HEK293T (cell line): ENCODE results near the gene ADAMTS13.
"Not testable (repeated sequence)": the region's sequence is repeated elsewhere in the genome, so short reads cannot be mapped to it uniquely, and the experiment has no call there.

Source experiments
- CTCF ChIA-PET: fragments of 350-600 bp; formaldehyde crosslinking; extraction: SDS; loops from one replicate; lab custom pipeline; 2021; ENCODE audit warnings: antibody characterized with exemption, inconsistent platforms; lab: Yijun Ruan, JAX
- POLR2A ChIA-PET: fragments of 350-600 bp; formaldehyde crosslinking; extraction: SDS; loops from one replicate; lab custom pipeline; 2020; ENCODE audit warnings: antibody characterized with exemption, inconsistent platforms; lab: Yijun Ruan, JAX
- DNase-seq: peaks from one replicate; pipeline ENCODE4 v3.0.0; 2012; ENCODE audit warnings: mixed read lengths; ENCODE audit errors: extremely low spot score
- ARNT ChIP-seq: fragments of 450-650 bp; IDR thresholded peaks from 2 replicates; pipeline ENCODE4 v1.6.1; 2017; ENCODE audit warnings: mild to moderate bottlenecking
- BHLHE40 ChIP-seq: fragments of 450-650 bp; IDR thresholded peaks from 2 replicates; pipeline ENCODE4 v1.6.1; 2016; ENCODE audit warnings: mild to moderate bottlenecking, moderate library complexity, borderline replicate concordance
- CTBP1 ChIP-seq: fragments of 450-650 bp; IDR thresholded peaks from 2 replicates; pipeline ENCODE4 v1.6.1; 2016; ENCODE audit warnings: borderline replicate concordance
- ELF4 ChIP-seq: fragments of 450-650 bp; IDR thresholded peaks from 2 replicates; pipeline ENCODE4 v1.6.1; 2017; ENCODE audit warnings: antibody characterized with exemption
- FOXA1 ChIP-seq: fragments of 450-650 bp; IDR thresholded peaks from 2 replicates; pipeline ENCODE4 v1.6.1; 2016; ENCODE audit warnings: mild to moderate bottlenecking
- FOXK2 ChIP-seq: fragments of 450-650 bp; IDR thresholded peaks from 2 replicates; pipeline ENCODE4 v1.6.1; 2016; ENCODE audit warnings: mild to moderate bottlenecking
- FOXM1 ChIP-seq: fragments of 450-650 bp; IDR thresholded peaks from 2 replicates; pipeline ENCODE4 v1.6.1; 2017; ENCODE audit warnings: mild to moderate bottlenecking, borderline replicate concordance
- HDGF ChIP-seq: fragments of 450-650 bp; IDR thresholded peaks from 2 replicates; pipeline ENCODE4 v1.6.1; 2017; ENCODE audit warnings: antibody characterized with exemption, borderline replicate concordance
- L3MBTL2 ChIP-seq: fragments of 450-650 bp; conservative IDR thresholded peaks from 2 replicates; pipeline ENCODE4 v1.6.1; 2016; ENCODE audit warnings: mild to moderate bottlenecking
- LEF1 ChIP-seq: fragments of 450-650 bp; IDR thresholded peaks from 2 replicates; pipeline ENCODE4 v1.6.1; 2017; ENCODE audit warnings: mild to moderate bottlenecking, borderline replicate concordance
- NFRKB ChIP-seq: fragments of 450-650 bp; IDR thresholded peaks from 2 replicates; pipeline ENCODE4 v1.6.1; 2016; ENCODE audit warnings: mild to moderate bottlenecking, moderate library complexity
- SP1 ChIP-seq: fragments of 450-650 bp; IDR thresholded peaks from 2 replicates; pipeline ENCODE4 v1.6.1; 2017
- SUZ12 ChIP-seq: fragments of 450-650 bp; IDR thresholded peaks from 2 replicates; pipeline ENCODE4 v1.6.1; 2016; ENCODE audit warnings: mild to moderate bottlenecking
- TARDBP ChIP-seq: fragments of 450-650 bp; IDR thresholded peaks from 2 replicates; pipeline ENCODE4 v1.6.1; 2016
- ZNF384 ChIP-seq: fragments of 450-650 bp; IDR thresholded peaks from 2 replicates; pipeline ENCODE4 v1.6.1; 2016
- TF ChIP-seq, protein P1 (sequence below): fragments of 450-650 bp; IDR thresholded peaks from 2 replicates; pipeline ENCODE4 v1.6.1; 2016

Gene ADAMTS13

GRCh38 chr9:133449760-133450159 lies 27.6 kb downstream of the ADAMTS13 start:
- no peak for TF ChIP-seq HDGF
- DNase-seq = no peak
- ChIA-PET POLR2A (no interaction called here), CTCF (no interaction called here)

GRCh38 chr9:133451865-133452264 lies 29.7 kb downstream of the ADAMTS13 start:
- CTCF ChIA-PET, DNase-seq, POLR2A ChIA-PET: not testable (repeated sequence)

DNA sequence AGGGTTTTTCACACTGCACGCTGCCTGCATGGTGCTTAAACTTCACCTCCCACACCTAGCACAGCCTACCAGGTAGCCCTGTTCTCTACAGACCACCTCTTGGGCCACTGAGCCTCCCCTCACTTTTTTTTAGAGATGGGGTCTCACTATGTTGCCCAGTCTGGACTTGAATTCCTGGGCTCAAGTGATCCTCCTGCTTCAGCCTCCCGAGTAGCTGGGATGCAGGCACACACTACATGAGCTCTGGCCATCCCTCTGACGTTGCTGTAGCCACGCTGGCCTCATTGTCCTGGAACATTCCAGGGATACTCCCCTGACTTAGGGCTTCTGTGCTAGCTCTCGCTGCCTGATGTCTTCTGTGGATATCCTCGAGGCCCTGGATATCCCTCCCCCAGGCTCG lies 30.4 kb downstream of the ADAMTS13 start:
- POLR2A ChIA-PET = no interaction called here
- TF ChIP-seq ARNT (no peak), FOXM1 (no peak), CTBP1 (no peak), TARDBP (no peak)
- TF ChIP-seq, protein P1, sequence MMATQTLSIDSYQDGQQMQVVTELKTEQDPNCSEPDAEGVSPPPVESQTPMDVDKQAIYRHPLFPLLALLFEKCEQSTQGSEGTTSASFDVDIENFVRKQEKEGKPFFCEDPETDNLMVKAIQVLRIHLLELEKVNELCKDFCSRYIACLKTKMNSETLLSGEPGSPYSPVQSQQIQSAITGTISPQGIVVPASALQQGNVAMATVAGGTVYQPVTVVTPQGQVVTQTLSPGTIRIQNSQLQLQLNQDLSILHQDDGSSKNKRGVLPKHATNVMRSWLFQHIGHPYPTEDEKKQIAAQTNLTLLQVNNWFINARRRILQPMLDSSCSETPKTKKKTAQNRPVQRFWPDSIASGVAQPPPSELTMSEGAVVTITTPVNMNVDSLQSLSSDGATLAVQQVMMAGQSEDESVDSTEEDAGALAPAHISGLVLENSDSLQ = no peak
- no peak for DNase-seq
- CTCF ChIA-PET = no interaction called here

DNA sequence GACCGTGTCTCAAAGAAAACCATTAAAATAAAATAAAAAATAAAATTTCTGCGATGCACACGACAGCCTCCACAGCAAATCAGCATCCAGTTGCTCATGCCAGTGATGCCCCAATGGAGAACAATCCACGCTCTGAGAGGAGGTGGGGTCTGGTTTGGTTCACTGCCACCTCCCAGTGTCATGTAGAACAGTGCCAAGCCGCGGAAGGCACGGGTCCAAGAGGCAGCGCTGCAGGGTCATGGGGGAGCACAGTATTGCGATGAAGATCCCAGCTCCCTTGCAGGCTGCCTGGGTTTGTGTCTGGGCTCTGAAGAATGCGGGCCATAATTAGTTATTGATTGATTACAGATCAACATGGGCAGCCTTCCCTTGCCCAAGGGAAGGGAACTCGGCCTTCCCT lies 31.5 kb downstream of the ADAMTS13 start:
- TF ChIP-seq FOXM1 (no peak), ARNT (no peak), CTBP1 (no peak), ZNF384 (no peak), SUZ12 (no peak), L3MBTL2 (no peak), FOXA1 (no peak), SP1 (no peak), HDGF (no peak), FOXK2 (no peak), NFRKB (no peak), ELF4 (no peak), LEF1 (no peak), TARDBP (no peak), BHLHE40 (no peak)
- TF ChIP-seq, protein P1 = no peak
- DNase-seq = no peak
- CTCF ChIA-PET = no interaction called here
- POLR2A ChIA-PET = no interaction called here

DNA sequence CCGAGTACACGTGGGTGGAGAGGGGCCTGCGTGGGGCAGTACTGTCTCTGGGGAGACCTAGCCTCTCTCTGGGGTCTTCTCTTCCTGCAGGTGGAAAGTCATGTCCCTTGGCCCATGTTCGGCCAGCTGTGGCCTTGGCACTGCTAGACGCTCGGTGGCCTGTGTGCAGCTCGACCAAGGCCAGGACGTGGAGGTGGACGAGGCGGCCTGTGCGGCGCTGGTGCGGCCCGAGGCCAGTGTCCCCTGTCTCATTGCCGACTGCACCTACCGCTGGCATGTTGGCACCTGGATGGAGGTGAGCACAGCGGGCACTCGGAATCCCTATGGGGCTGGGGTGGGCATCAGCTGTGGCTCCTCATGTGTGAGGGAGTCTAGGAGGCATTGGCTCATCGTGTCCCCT lies 32.2 kb downstream of the ADAMTS13 start:
- DNase-seq = no peak
- CTCF ChIA-PET = no interaction called here
- POLR2A ChIA-PET = no interaction called here
- TF ChIP-seq CTBP1 = no peak
- no peak for TF ChIP-seq ZNF384
- no peak for TF ChIP-seq FOXM1
- no peak for TF ChIP-seq BHLHE40
- TF ChIP-seq TARDBP = no peak

- POLR2A ChIA-PET = no interaction called here
- DNase-seq = no peak
- CTCF ChIA-PET = no interaction called here
- TF ChIP-seq ELF4 = no peak
- no peak for TF ChIP-seq ZNF384
- TF ChIP-seq, protein P1 = no peak
- TF ChIP-seq TARDBP = no peak
- TF ChIP-seq NFRKB = no peak
- no peak for TF ChIP-seq L3MBTL2
- no peak for TF ChIP-seq HDGF
Observed at GRCh38 chr9:133454943-133455673, 32.9 kb downstream of the ADAMTS13 start.

DNA sequence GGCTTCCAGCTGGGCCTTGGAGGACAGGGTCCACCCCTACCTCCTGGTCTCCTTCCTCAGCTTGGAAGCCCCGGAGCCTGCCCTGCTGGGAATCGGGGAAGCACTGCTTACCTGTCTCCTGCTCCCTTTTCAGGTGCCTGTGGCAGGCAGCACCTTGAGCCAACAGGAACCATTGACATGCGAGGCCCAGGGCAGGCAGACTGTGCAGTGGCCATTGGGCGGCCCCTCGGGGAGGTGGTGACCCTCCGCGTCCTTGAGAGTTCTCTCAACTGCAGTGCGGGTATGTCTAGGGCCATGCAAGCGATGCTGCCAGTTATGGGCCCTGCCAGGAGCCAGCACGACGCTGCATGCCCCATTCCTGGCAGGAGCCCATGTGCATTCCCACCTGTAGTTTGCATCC lies 33.8 kb downstream of the ADAMTS13 start:
- no peak for DNase-seq
- POLR2A ChIA-PET = no interaction called here
- CTCF ChIA-PET = no interaction called here
- TF ChIP-seq ZNF384 = no peak
- no peak for TF ChIP-seq SP1
- TF ChIP-seq, protein P1 = no peak
- TF ChIP-seq L3MBTL2 = no peak
- TF ChIP-seq BHLHE40 = no peak
- no peak for TF ChIP-seq ELF4
- no peak for TF ChIP-seq NFRKB
- TF ChIP-seq FOXA1 = no peak
- TF ChIP-seq TARDBP = no peak
- no peak for TF ChIP-seq CTBP1
- TF ChIP-seq SUZ12 = no peak
- TF ChIP-seq LEF1 = no peak
- no peak for TF ChIP-seq ARNT
- TF ChIP-seq HDGF = no peak
- no peak for TF ChIP-seq FOXM1
- TF ChIP-seq FOXK2 = no peak
